Heart left ventricle (tissue), 13 donors: Measurements from ENCODE around the gene ZNF423.

ENCODE experiments used
- CTCF ChIP-seq, 12 donors: fragments of 200-600 bp; sonication (generic) in 4 of 12; IDR thresholded peaks; one replicate each; pipeline versions ENCODE4 v1.5.0 to v1.8.0; 2018 to 2022; ENCODE audit warnings: antibody characterized with exemption in 12 of 12, mild to moderate bottlenecking in 5 of 12
- POLR2A ChIP-seq, 2 donors: fragments of 450-650 bp; IDR thresholded peaks; one replicate each; pipeline ENCODE4 v1.6.1; 2017; ENCODE audit warnings: antibody characterized with exemption in 2 of 2, mild to moderate bottlenecking in 2 of 2, moderate library complexity in 2 of 2
- donor health status: ischemic (EF 13 %, LVEDD 7.1; RV severe dilation, severe dysfunction).
- donor health status: DM: no; HTN: yes; CAD: no.
- donor health status: DM: no; HTN: no; CAD: no.
- donor health status: ischemic (EF 25% LVEDD 6.9; RV normal size, moderate dysfunction).
- donor health status: ischemic (EF 25% LVEDD 5.7; RV mildly dilated, moderate dysfunction).
- donor health status: ischemic (EF 35%, LVEDD 5.7; RV mildly dilated, moderate dysfunction).
- donor health status: nonischemic (EF 11% LVEDD 7.7; RV severe dilation, severe dysfunction).
- donor health status: DM: yes; HTN: yes; CAD: no.
- donor health status: PGD.
- donor health status: ischemic (EF 29% LVEDD 5.4; RV normal size, mild dysfunction).
- donor health status: nonischemic (EF 23%, LVEDD 6.1; RV moderate dilation, normal function).

- TF ChIP-seq CTCF (IDR thresholded peaks at IDR 0.05) = no peak
- TF ChIP-seq POLR2A (IDR thresholded peaks at IDR 0.05) = no peak
Observed at GRCh38 chr16:49748322-49748721, 107.6 kb downstream of the ZNF423 start.
